Activated naive CD4-positive, alpha-beta T cell treated with Interleukin-2 at 50 U/mL for 16 hours (primary cell): ENCODE measurements around the gene ARMC10.
"Not testable (repeated sequence)": the region's sequence is repeated elsewhere in the genome, so short reads cannot be mapped to it uniquely, and the experiment has no call there.

Experiments
- DNase-seq: peaks from one replicate; pipeline ENCODE4 v3.0.0-alpha.2; 2020

ARMC10 gene

DNA sequence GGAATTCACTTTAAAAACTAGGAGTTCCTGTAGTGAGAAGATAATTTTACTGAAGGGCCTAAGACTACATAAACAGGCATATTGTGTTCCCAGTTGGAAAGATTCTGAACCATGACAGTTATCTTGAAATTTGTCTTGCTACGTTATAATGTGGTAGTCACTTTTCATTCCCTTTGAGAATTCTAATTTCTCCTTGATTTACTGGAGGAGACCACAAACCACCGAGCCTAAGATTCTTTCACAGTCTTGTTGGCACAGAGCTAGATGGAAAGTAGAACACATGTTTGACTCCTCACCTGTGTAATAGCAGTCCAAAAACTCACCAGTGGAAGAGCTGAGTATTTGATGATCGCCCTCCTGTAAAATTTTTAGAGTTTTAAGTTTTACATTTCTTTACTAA lies 4.9 kb downstream of the ARMC10 start:
- no peak for DNase-seq

DNA sequence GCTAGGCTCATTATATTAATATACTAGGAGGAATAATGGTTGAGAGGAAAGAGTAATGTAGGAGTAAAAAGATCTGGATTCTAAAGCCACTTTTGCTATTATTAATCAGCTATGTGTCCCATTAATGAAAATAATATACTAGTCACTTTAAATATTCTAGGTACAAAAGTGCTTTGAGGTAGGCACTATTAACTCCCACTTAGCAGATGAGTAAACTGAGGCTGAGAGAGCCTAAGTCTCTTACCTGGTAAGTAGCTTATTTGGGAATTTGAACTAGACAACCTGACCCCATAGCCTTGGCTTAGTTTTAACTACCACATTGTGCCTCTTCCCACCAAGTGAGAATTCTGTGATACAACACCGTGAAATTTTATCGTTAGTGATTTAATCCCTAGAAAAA lies 6.0 kb downstream of the ARMC10 start:
- DNase-seq: no peak

DNA sequence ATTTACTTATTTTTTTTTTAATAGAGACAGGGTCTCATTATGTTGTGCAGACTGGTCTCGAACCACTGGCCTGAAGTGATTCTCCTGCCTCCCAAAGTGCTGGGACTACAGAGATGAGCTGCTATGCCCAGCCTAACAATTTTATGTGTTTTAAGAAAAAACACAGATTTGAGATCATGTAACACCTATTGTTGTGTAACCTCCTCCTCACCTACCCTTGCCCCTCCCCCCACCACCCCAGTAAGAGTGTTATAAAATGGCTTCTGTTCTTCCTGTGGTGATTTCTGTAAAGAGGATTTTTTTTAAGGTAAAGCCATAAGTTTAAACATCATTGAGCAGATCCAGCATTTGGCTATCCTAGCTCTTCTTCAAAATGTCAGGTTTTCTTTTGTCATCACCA lies 7.6 kb downstream of the ARMC10 start:
- no peak for DNase-seq

DNA sequence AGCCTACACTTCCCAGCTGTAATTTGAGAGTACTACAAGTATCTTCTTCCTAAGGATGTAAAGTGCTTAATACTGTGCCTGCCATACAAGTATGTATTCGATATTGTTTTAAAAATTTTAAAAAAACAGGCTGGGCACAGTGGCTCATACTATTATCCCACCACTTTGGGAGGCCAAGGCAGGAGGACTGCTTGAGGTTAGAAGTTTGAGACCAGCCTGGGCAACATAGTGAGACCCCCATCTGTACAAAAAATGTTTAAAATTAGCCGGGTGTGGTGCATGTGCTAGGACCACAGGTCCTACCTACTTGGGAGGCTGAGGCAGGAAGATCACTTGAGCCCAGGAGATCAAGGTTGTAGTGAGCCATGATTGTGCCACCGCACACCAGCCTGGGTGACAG lies 8.3 kb downstream of the ARMC10 start:
- DNase-seq: no peak

DNA sequence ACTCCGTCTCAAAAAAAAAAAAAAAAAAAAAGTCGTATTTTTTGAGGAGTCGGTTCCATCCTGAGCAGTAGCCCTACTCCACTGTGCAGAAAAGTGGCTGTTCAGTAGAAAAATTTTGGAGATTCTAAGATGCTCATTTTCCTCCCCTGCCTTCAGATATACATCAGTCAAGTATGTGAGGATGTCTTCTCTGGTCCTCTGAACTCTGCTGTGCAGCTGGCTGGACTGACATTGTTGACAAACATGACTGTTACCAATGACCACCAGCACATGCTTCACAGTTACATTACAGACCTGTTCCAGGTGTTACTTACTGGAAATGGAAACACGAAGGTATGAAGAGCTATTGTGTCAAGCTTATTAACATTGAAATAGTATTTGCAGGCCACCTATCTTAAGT lies 17.4 kb downstream of the ARMC10 start:
- not testable (repeated sequence) for DNase-seq

DNA sequence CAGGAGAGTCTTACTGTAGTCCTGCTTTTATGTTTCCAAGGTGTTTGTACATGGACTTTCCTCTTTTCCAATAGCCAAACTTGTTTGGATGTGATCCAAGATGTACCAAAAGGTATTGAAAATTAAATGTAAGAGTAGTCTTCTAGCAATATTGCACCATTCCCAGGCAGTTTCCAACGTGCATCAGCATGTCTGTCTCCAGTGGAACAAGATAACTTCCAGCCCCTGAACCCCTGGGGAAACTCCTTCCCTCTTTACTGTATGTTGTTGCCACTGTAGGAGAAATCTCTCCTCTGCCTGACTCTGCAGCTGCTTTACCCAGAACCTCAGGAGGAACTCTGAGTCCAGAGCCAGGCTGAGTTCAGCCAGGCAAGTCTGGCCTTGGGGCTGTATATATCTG lies 18.5 kb downstream of the ARMC10 start:
- no peak for DNase-seq

DNA sequence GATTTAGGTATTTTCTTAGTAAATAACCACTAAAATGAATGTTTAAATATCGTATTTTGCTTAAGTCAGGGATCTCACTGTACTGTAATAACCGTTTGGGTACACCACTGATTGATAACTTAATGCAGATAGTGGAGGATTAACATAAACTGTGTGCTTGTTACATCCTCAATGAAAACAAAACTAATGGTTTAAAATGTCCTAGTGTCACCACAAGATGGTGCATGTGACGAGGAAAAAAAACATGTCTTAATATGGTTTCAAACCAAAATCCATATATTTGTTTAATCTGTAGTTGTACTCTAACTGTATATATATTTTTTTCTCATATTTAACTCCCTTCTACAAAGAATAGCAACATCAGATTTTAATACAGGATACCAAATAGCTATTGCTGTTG lies 19.2 kb downstream of the ARMC10 start:
- DNase-seq: no peak

DNA sequence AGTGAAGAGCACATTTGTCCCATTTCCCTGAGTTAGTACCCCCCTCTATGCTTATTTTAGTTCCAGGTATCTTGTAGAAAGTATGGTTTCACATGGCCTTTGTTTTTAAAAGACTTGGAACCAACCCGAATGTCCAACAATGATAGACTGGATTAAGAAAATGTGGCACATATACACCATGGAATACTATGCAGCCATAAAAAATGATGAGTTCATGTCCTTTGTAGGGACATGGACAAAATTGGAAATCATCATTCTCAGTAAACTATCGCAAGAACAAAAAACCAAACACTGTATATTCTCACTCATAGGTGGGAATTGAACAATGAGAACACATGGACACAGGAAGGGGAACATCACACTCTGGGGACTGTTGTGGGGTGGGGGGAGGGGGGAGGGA lies 20.6 kb downstream of the ARMC10 start:
- DNase-seq: not testable (repeated sequence)

DNA sequence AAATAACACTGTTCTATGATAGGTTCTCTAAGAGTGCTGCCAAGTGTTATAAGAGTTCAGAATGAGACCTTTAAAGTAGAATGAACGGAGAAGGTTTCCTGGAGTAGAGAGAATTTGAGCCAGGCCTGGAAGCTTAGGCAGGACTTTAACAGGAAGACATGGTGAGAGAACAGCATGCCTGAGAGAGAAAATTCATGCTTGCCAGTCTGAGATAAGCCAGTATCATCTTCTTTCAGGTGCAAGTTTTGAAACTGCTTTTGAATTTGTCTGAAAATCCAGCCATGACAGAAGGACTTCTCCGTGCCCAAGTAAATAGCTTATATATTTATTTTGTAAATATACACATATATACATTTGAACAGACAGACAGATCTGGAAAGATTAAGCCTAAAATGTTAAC lies 22.1 kb downstream of the ARMC10 start:
- no peak for DNase-seq

DNA sequence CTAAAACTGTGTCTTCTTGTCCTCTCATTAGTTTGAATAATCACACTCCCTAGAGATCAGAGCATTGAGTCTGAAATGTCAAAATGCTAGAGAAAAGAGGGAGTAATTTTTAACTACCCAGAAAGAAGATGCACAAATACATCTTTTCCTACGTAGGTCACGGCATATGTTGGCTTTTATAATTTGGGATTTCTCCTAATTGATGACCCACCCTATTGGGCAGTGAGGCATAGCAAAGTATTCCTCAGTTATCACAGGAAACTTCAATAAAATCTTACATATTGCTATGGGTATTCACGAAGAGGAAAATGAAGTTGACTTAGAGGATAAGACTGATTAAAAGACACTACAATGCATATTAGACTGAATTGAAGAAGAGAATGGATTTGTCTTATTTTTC lies 25.4 kb downstream of the ARMC10 start:
- no peak for DNase-seq

DNA sequence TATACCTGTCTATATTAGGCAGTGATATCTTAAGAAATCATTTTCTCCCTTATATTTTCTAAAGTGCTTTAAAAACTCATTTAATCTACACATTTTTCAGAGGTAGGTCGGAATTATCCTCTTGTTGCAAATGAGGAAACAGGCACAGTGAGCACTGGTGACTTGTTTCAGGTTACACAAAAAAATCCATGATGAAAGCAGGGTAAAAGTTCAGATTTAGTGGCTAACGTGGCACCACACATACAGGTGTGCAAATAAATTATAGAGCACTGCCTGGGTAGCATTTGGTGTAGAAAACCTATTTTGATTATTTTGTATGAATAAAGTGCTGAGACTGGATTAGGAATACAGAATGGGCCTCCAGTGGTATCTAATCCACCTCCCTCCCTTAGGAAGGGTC lies 26.6 kb downstream of the ARMC10 start:
- DNase-seq: no peak

DNA sequence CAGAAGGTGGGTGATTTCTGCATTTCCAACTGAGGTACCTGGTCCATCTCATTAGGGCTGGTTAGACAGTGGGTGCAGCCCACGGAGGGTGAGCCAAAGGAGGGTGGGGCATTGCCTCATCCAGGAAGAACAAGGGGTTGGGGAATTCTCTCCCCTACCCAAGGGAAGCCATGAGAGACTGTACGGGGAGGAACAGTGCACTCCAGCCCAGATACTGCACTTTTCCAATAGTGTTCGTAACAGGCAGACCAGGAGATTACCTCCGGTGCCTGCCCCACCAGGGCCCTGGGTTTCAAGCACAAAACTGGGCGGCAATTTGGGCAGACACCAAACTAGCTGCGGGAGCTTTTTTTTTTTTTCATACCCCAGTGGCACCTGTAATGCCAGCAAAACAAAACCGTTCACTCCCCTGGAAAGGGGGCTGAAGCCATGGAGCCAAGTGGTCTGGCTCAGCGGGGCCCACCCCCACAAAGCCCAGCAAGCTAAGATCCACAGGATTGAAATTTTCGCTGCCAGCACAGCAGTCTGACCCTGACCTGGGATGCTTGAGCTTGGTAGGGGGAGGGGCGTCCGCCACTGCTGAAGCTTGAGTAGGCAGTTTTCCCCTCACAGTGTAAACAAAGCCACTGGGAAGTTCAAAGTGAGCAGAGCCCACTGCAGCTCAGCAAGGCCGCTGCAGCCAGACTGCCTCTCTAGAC lies 31.2 kb downstream of the ARMC10 start:
- no peak for DNase-seq

DNA sequence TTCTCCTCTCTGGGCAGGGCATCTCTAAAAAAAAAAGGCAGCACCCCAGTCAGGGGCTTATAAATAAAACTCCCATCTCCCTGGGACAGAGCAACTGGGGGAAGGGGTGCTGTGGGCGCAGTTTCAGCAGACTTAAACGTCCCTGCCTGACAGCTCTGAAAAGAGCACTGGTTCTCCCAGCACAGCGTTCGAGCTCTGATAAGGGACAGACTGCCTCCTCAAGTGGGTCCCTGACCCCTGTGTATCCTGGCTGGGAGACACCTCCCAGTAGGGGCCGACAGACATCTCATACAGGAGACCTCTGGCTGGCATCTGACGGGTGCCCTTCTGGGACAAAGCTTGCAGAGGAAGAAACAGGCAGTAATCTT lies 31.7 kb downstream of the ARMC10 start:
- not testable (repeated sequence) for DNase-seq

DNA sequence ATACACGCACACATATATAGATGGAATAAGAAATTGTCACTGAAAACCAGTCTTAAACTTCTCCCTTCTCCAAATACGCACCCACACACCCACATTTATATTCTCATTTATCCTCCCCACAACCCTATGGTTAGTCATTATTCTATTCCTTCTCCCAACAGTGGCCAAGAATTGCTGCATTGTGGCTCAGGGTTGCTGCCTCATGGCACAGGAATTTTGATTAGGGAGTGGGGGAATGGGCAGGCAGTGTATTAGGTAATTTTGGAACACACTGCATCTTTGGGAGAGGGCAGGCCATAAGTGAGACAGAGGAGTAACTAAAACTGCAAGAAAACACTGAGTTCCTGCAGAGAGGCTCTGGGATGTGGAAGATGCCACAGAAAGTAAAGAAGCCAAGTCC lies 38.2 kb downstream of the ARMC10 start:
- DNase-seq: no peak

DNA sequence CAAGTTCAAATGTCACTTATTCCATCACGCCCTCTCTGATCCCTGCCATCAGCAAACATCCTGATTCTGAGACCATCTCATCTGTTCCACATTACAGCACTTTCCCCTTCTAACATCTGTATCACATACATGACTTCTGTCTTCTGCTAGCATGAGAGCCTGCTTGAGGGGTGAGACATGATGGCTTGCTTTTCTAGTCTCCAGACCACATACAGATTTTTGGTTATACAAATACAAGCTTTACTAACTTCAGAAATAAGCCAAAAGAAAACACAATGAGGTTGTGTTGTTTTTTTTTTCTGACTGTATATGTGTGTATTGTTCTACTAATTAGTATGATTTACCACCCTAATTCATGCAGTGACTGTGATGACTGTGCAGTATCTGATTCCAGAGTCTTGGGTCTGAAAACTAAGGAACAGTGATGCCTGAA lies 39.7 kb downstream of the ARMC10 start:
- no peak for DNase-seq

DNA sequence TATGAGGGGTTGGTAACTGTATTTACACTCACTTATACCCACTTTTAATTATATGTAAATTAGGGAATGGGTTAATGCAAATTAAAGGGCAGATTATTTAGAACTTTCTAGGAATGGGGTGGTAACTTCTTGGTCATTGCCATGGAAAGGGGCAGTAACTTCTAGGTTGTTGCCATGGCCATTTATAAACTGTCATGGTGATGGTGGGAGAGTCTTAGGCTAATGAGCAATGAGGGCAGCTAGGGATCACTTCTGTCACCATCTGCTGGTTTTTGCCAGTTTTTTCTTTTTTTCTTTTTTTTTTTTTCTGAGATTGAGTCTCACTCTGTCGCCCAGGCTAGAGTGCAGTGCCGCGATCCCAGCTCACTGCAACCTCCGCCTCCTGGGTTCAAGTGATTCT lies 40.8 kb downstream of the ARMC10 start:
- DNase-seq: no peak

DNA sequence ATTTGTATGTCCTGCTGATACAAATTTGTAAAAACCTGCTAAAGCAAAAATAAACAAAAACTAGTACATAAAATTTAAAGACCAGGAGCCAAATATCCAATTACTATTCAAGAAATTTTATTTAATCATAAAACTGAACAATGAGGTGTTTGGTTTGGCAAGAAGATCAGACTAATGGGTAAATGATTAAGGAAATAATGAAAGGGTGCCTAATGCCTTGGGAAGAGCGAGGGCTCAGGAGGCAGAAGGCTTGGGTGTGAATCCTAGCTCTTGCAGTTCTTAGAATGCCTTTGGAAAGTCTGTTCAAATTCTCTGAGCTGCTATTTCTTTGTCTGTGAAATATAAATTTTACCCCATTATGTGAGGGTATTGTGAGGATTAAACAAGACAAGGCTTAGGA lies 41.6 kb downstream of the ARMC10 start:
- no peak for DNase-seq

DNA sequence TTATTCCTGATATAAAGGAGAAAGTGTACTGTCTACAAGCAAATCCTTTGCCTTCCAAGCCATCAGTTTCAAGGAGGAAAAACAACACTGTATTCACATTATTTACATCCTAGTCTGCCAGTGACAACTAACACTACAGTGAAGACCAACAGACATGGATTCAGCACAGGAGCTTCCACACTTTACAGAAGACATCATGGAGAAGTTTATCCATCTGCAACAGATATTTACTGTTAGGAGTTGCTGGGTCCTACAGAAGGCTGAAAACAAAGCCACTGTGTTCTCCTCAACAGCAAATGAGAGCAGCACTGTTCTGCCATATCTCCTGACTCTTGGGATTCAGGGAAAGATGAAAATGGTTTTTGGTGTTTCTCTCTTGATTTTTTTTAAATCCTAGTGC lies 42.1 kb downstream of the ARMC10 start:
- no peak for DNase-seq

DNA sequence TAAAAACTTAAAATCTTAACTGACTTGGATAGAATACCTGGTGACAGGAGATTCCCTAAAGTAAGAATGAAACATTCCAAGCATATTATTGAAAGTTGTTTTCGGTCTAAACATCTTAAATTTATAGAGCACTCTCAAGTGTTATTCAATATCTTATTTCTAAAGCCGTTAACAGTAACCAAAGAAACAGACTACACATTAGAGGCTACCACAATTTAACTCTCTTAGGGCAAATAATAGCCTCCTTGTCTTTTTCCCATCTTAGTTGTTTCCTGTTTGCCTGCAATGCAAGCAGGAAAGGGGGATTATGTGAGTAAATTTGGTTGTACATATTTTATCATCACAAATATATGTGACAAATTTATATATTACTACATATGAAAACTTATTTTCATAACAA lies 42.5 kb downstream of the ARMC10 start:
- DNase-seq: no peak

DNA sequence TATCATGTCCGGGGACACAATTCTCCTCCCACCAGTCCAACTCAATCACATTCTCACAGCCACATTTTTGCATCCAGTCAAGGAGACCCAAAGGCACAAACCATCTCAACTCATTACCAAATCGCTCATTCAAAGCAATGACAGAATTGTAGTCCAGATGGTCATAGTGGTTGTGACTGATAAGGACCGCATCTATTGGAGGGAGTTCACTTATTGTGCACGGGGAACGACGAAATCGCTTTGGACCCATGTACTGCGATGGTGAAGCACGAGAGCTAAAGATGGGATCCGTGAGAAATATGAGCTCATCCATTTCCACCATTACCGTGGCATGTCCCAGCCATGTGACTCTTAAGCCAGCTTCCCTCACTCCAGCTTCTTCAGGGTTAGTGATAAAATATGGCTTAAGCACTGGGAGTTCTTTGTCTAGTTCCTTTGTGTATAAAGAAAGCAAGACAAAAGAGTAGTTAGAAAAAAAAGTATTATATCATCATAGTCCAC lies 44.9 kb downstream of the ARMC10 start:
- no peak for DNase-seq

DNA sequence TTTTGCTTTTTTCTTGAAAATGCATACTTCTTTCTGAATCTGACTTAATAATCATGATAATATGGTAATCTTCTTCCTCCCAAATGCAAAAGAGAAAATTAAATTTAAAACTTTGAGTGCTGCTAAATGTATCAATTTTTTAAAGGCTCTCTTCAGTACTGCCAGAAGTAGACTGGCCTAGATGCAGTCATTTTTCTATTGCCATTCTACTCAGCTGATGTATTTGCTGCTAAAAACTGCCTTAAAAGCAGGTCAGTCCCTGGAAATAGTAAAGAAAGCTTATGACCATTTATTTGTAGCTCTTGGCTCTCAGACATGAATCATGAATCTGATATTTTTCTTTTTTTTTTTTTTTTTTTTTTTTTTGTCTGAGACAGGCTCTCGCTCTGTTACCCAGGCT lies 45.4 kb downstream of the ARMC10 start:
- no peak for DNase-seq

DNA sequence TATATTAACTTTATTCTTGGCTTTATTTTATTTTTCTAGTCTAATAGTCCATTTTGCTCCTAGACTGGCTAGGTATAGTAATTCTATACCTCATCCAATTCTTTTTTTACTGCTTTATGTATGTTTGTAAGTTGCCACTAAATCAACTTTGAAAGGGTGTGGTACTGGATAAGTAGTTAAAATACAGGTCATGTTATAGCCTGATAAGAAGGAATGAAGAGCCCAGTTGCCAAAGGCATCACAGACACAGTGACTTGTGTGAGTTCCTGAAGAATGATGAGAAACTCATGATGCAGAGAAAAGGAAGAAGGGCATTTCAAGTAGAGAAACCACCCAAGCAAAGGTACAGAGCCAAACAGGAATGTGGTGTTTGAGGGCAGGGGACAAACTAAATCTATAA lies 46.7 kb downstream of the ARMC10 start:
- DNase-seq: no peak

DNA sequence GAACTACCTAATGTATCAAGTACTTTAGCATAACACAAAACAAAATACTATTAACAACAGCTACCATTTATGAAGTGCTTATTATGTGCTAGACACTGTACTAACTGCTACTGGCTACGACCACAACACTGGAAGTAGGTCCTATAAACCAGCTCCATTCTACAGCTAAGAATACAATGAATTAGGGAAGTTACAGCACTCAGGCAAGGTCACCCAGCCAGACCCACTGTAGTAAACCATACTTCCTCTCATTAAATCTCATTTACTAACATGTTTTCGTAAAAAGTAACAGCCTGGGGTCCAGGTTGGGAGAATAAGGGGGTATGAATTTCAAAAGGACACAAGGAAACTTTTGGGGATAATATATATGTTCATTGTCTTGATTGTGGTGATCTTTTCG lies 48.6 kb downstream of the ARMC10 start:
- DNase-seq: no peak

DNA sequence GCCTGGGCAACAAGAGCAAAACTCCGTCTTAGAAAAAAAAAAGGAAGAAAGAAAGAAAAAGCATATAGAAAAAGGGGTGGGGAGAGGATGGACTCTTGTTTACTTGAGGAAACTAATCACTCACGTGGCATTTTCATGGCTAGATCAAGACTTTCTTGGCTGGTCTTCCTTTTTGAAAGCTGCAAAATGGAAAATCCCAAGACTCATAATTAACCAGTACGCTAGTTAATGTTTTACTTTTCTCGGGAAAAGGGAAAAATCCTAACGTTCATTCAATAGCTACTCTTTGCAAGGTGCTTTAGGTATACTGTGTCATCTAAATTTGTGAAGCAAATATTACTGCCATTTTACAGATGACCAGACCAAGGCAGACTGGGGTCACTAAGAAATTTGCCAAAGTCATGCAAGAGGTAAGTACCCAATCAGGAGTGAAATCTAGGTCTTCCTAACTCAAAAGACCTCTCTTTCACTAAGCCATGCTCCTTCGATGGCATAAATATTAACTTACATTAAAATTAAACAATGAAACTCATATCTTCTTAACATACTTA lies 49.6 kb downstream of the ARMC10 start:
- DNase-seq: no peak

DNA sequence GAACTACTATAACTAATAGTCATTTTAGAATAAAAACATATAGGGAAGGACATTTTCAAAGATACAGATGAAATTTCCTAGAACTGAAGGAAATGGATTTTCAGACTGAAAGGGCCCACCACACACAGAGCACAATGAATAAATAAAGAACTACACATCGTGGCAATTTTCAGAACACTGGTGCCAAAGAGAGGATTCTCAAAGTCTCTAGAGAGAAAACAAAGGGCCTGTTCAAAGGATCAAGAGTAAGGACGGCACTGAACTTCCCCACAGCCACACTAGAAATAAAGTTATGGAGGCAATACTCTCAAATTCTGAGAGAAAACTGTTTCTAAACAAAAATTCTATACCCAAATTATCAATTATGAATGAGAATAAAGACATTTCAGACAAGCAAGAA lies 52.1 kb downstream of the ARMC10 start:
- DNase-seq: no peak
